GM12874 (cell line): ENCODE data around the gene NLK.

Experiments used
- CTCF ChIP-seq: IDR thresholded peaks from 2 replicates; pipeline ENCODE4 v1.5.1; 2011; ENCODE audit warnings: low read depth, mild to moderate bottlenecking, control low read depth, low read length, moderate library complexity; ENCODE audit not compliant: insufficient read depth

Gene NLK

GRCh38 chr17:28110184-28110583 lies 67.7 kb downstream of the NLK start:
- no peak for TF ChIP-seq CTCF

- no peak for TF ChIP-seq CTCF
Observed at GRCh38 chr17:28112181-28112580, 69.7 kb downstream of the NLK start.

GRCh38 chr17:28112606-28113005 lies 70.1 kb downstream of the NLK start:
- no peak for TF ChIP-seq CTCF

GRCh38 chr17:28113269-28113668 lies 70.8 kb downstream of the NLK start:
- no peak for TF ChIP-seq CTCF

- TF ChIP-seq CTCF: no peak
Observed at GRCh38 chr17:28115046-28115445, 72.6 kb downstream of the NLK start.

GRCh38 chr17:28117304-28117703 lies 74.8 kb downstream of the NLK start:
- no peak for TF ChIP-seq CTCF

GRCh38 chr17:28118362-28118761 lies 75.9 kb downstream of the NLK start:
- no peak for TF ChIP-seq CTCF

GRCh38 chr17:28119046-28119445 lies 76.6 kb downstream of the NLK start:
- no peak for TF ChIP-seq CTCF
